NCI-H510A treated with DMSO at 0.1 percent for 48 hours (cell line): ENCODE results near the gene ARHGAP45.

Source experiments
- DNase-seq: peaks from one replicate; lab custom pipeline; 2025; lab: John Stamatoyannopoulos, UW

ARHGAP45 gene

DNA sequence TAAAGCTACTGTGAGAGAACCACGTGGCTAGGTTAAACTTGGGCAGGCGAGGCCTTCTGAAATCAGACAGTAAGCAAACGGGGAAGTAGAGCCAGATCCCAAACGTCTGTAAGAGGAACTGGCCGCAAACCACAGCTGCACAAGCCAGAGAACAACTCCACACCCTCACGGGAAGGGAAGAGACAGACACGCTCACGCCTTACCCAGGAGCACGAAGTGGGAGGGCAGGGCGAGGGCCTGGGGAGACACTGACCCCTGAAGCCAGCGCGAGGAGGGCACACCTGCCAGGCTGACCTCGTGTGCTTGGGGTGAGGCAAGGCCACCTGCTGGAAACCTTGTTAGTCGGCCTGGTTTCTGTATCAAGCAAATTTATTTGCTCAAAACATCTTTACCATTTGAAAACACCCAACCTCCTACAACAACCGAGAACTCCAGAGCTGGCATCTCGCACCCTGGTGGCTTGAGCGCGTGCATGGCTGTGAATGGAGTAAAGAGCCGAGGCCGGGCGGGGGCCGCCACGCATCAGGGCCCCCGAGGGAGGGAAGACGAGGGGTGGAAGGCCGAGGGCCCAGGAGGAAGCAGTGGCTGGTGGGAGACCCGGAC is 20.9 kb downstream of the ARHGAP45 start:
- DNase-seq: no peak

DNA sequence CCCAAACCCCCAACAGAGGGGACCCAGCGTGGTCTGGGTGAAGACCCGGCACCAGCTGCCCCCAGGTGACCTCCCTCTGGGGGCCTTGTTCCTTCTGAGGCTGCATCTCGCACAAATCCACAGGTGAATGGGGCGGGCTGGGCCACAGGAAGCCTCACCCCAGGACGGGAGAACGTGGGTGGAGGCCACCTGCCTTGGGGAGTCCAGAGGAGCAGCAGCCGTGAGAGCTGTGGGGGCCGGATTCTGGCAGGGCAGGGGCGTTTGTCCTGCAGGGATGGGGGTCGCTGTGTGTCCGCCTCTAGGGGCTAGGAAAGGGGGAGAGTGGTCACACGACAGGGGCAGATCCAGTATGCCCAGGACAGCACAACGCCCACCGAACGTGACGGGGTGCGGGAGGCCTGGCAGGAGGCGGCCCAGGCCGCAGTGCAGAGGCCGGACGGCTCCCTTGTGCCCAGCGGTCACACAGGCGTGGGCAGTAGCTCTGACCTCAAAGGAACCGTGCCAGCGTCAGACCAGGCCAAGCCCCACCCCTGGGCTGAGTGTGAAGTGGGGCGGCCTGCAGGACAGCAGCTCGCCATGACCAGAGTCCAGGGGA is 21.5 kb downstream of the ARHGAP45 start:
- DNase-seq: no peak

DNA sequence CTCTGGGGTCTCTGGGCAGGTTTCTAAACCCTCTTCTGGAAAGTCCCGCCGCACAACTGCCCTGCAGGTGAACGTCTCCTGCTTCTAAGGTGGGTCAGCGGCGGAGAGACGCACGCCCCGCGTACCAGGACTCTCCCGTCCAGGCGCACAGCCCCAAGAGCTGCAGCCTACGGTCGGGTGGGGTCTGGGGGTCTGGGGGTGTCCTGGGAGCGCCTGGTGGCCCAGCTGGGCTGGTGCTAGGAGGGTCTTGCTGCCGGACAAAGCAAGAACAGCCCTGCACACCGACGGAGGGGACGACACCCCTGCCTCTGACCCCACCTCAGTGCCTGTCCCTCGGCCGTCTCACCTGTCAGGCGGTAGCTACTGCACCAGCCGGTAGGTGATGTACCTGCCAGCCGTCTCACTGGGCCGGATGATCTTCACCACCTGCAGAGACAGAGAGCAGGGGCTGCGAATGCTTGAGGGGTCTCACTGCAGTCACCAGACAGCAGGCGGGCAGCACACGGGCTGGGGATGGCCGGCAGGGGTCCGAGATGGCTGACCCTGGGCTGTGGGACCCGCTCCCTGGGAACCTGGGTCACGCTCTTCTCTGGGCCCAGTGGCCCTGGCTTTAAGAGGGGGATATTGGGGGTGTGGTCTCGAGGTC is 22.3 kb downstream of the ARHGAP45 start:
- no peak for DNase-seq

DNA sequence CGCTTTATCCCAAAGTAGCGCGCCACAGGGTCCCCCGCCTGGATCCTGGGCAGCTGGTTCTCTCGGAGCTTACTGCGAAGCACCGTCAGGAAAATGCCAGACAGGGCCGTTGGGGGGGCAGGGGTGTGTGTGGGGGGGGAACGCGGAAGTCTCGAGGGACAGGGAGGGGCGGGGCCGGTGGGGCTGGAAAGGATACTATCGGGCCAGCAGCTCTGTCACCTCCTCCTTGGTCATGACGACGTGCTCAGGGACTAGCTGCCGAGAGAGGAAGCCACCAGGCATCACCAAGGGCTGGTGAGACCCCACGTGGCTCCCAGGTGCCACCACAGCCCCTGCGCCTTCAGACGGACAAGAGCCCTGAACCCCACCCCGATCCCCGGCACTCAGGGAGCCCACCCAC is 22.9 kb downstream of the ARHGAP45 start:
- no peak for DNase-seq

DNA sequence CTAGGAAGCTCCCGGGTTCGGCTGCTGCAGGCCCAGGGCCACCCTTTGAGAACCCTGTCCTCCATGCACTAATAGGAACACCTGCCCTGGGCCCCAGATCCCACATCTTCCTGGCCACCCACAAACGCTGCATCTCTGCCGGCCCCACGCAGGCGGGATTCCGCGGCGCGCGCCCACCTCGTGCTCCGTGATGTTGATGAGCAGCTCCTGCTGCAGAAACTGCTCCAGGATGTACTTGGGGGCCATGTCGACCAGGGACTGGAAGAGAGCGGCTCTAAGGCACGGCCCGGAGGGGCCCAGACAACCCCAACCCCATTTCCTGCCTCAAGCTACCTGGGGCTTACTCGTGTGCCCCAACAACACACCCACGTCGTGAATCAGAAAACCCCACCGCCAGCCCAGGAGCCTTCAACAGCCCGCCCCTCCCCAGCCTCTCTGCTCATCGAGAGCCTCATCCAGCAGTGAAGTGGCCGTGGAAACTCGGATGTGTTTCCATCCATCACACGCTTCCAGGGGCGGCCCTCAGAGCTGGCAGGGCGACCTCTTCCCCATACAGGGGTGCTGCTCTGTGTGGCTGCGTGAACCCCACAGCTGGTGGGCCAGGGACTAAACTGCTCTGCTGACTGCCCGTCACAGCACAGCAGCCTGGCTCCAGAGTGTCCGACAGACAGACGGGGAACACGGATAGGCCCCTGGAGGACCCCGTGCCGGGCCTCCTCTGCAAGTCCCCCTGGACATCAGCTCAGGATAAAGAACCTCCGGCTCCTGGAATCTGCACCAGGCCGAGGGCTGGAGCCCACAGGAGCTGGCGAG is 24.0 kb downstream of the ARHGAP45 start:
- DNase-seq: no peak

DNA sequence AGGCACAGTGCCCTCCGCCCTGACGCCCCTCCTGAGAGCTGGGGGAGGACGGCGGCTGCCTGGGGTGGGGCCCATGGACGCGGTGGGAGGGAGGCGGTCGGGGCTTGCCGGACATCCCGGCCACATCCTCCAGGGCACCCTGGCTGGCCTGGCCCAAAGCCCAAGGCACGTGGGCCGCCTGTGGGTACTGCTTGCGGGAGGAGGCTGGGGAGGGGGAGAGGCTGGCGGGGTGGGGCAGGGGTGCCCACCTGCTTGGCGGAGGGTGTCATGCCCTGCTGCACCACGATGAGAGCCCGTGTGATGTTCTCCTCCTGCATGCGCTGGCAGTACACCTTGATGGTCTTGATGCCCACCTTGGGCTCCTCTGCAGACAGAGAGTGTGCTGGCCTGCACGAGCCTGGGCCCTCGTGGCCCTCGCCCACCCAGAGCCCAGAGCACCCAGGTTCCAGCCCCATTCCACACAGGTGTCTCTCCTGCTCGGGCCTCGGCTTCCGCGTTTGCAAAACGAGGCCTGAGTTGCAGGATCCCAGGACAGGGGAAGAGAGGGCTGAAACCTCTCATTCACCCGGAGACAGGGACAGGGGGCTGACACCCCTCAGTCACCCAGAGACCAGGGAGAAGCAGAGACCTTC is 24.7 kb downstream of the ARHGAP45 start:
- no peak for DNase-seq

DNA sequence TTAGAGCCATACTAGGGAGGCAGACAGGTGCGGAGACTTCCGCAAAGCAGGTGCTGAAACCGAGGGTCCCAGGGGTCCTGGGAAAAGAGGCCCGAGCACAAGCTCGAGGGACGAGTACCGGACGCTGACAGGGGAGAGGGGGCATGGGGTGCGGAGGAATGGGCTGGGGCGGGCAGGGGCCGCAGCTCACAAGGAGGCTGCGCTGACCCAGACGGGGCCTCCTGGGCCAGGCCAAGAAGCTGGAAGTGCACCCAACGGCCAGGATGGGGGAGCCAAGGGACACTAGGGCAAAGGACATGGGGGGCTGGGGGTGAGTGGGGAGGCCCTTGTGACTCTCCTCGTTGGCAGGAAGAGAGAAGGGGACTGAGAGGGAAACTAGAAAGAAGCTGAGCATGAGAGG is 26.4 kb downstream of the ARHGAP45 start:
- DNase-seq: no peak

DNA sequence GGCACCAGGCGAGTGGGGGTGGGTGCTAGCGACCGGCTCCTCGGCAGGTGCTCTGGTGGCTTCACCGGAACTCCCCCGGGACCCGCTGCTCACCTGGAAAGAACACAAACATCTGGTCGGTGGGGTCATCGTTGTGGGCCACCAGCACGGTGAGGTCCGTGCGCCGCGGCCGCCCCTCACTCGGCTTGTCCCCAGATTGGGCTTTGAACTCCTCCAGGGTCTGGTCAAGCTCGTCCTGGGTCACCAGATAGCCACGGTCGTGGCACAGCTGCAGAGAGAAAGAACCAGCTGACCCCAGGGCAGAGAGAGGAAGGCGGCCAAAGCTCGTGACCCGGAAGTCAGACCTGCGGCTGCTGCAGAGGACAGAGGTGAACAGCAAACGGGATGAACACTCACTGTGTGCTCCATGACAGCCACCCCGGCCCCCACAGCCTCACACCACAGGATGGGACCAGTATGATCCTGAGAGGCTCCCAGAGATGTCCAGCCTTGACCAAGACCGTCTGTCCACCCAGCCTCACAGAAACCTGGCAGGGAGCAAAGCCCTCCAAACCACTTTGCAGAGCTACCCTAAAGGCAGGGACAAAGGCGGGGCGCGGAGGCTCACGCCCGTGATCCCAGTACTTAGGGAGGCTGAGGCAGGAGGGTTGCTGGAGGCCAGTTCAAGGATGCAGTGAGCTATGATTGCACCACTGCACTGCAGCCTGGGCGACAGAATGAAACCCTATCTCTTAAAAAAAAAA is 27.0 kb downstream of the ARHGAP45 start:
- no peak for DNase-seq

DNA sequence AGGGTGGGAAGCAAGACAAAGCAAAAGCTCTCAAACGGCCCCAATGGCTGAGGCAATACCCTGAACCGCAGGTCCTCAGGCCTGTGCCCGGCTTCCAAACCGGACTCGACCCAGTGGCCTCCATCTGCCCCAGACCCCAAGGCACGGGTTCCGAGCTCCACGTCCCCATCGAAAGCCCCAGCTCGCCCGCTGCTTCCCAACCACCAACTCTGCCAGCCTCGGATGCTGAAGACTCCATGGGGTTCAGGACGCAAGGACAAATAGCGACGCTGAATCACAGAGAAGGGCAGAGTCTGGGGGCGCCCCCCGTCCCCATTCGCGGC is 27.6 kb downstream of the ARHGAP45 start:
- no peak for DNase-seq

DNA sequence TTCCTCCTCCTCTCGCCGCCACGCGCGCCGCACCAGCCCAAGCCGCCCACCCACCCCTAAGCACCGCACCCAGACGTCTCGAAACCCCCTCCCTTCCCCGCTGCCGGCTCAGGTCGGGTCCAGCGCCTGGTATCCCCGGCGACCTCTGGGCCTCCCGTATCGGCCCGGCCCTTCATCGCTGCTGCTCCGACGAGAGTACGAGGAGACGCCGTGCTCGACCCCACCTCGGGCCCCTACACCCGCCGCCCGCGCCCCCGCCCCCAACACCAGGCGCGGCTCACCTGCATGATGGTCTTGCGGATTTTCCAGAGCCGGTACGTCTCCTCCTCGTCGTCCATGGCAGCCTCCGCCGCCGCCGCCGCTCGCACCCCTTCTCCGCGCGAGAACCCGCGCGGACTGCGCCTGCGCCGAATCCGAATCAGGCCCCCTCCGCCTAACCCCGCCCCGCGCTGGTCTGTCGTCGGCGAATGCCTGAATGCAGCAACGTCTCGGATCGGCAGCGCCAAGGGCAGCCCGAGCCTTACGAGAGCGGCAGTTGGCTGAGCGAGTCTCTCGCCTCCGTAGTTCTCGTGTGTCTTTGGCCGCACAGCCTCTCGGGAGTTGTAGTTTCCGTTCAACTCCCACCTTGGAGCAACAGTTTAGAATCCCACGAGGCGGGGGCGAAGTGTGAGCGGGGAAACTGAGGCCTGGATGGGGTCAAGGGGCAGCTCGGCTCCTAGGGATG is 28.2 kb downstream of the ARHGAP45 start, which contains the start of gene POLR2E:
Gene POLR2E, minus strand, starts transcription at position 398 of the 724 bp plus-strand sequence. Its CDS starts 60 bp downstream, at position 338.
- DNase-seq: peak; percentile 78

DNA sequence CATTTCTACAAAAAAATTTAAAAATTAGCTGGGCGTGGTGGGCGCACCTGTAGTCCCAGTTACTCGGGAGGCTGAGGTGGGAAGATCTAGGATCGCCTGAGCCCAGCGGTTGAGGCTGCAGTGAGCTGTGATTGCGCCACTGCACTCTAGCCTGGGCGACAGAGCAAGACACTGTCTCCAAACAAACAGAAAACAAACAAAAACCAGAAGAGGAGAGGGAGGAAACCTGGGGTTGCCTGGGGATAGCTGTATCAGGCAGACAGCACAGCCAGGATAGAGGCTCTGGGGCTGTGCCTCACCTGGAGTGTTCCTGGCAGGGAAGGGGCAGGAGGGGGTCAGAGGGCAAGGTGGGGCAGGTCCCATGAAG is 30.8 kb downstream of the ARHGAP45 start:
- DNase-seq: peak; percentile 6

DNA sequence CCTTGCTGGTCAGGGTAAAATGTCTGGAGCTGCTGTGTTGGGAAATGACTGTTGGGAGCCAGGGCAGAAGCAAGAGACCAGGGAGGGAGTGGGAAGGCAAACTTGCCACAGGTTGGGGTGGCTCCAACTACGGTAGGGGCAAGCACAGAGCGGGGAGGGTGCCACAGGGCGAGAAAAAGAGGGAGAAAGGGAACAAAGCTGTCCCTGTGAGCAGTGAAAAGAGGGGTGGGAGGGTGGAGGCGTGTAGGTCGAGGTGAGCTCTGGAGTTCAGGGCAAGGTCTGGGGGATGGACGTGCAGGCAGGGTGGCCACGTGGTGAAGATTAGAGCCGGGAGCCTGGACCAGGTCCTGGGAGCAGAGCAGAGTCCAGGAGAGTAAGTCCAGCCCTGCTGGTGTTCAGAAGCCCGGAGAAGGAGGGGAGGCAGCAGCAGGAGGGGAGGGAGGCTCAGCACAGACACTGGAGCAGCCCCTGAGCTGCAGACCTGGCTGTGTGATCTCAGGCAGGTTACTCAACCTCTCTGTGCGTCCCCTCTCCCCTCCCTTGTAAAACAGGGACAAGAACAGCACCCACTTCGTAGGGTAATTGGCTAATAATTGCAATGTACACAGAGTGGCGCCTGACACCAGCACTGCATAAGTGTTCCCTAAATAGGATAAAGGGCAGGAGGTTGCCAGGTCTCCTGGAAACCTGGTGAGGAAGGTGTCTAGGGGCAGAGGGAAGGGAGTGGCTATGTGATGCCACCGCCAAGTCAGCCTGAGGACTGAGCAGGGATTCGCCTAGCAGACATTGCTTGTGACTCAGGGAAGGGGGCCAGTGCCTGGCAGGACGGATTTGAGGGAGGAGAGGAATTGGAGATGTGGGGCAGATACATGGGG is 31.4 kb downstream of the ARHGAP45 start:
- no peak for DNase-seq

DNA sequence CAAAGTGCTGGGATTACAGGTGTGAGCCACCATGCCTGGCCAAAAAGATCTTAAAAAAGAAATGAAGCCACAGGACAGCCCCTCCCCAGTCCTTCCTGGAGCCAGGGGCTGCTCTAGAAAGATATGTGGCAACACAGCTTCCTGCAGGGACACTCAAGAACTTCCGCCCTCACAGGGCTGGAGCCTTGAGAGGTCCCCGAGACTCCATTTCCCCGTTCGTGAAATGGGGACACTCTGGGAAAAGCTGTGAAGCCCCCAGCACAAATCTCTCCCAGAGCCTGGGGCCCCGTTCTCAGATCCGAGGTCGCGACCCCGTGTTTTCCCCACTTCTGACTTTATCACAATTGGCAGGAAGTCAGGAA is 34.4 kb downstream of the ARHGAP45 start:
- no peak for DNase-seq

DNA sequence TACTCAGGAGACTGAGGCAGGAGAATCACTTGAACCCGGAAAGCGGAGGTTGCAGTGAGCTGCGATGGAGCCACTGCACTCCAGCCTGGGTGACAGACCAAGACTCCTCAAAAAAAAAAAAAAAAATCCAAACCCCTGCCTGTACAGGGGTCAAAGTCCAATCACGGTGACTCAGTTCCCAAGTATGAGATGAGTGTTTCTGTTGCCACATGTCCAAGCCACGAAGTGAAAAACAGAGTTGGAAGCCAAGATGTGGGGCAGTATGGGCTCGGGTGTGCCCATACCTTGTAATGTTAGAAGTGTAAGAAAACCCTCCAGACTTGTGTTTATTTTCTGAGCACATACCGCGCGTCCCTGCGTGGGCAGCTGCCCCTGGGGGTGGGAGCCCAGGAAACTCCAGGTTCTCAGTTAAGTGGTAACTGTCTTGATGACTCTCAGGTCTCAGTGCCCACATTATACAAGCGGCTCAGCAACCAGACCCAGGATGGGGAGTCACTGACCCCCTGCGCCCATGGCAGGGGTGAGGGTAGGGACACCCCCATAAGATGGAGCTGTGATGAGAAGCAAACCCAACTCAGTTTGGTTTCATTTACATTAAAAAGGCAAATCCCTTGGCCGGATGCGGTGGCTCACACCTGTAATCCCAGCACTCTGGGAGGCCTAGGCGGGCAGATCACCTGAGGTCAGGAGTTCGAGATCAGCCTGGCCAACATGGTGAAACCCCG is 35.6 kb downstream of the ARHGAP45 start:
- no peak for DNase-seq

DNA sequence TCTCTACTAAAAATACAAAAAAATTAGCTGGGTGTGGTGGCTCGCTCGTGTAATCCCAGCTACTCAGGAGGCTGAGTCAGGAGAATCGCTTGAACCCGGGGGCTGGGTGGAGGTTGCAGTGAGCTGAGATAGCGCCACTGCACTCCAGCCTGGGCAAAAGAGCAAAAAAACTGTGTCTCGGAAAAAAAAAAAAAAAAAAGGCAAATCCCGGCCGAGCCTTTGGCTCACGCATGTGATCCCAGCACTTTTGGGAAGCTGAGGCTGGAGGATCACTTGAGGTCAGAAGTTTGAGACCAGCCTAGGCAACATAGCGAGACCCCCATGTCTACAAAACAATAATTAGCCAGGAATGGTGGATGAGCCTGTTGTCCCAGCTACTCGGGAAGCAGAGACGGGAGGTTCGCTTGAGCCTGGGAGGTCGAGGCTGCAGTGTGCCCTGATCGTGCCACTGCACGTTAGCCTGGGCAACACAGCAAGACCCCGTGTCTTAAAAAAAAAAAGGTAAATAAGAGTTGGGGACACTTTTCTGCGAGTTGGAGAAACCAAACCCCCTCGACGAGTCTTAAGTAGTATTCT is 36.3 kb downstream of the ARHGAP45 start:
- no peak for DNase-seq

DNA sequence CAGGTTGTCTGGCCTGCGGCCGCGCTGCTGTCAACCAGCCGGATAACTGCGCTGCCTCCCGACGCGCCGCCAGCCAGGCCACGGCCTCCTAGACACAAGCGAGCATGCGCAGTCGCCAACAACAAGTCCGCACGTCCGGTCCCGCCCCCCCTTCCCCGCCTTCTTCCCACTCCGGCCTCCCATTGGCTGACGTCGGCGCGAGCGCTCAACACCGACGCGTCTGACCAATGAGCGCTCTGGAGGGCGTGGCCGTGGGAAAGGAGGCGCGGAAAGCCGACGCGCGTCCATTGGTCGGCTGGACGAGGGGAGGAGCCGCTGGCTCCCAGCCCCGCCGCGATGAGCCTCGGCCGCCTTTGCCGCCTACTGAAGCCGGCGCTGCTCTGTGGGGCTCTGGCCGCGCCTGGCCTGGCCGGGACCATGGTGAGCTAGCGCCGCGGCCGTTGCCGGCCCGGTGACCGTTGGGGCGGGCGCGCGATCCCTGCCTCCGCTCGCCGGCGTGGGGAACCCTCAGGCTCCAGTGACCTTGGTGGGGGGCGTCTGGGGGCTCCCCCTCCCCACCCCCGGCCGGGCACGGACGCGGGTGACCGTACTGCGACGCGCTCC is 36.8 kb downstream of the ARHGAP45 start, which contains the start of gene GPX4:
Gene GPX4, plus strand, starts transcription at position 287 of the 603 bp plus-strand sequence. Its CDS starts 50 bp downstream, at position 337.
- peak; percentile 82 for DNase-seq

DNA sequence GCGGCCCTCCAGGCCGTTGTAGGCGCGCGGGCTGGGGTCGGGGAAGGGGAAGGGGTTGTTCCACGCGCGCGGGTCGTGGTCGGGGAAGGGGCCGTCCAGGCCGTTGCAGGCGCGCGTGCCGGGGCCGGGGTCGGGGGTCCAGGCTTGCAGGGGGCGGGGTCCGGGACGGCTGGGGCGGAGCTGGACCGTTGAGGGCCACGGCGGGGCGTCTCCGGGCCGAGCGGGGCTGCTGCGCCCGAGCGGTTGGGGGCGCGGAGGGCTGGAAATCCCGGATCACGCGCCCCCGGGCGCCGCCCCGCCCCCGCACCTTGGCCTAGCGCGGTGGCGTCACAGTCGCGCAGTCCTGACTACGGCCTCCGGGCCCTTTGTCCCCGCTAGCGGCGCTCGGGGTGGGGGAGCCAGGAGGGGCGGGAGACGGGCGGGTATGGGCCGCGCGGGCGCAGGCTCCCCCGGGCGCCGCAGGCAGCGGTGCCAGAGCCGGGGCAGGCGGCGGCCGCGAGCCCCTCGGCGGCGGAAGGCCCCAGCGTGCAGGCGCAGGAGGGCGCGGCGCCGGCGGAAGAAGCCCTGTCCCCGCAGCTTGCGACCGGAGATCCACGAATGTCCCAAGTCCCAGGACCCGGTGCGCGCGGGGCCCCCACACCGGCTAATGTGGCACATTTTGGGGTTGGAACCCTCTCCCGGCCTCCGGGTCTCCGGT is 37.5 kb downstream of the ARHGAP45 start:
- DNase-seq: peak; percentile 32
